ENCODE measurements around the gene PROCR.
"Not testable (repeated sequence)": the region's sequence is repeated elsewhere in the genome, so short reads cannot be mapped to it uniquely, and the experiment has no call there.

The PROCR gene

DNA sequence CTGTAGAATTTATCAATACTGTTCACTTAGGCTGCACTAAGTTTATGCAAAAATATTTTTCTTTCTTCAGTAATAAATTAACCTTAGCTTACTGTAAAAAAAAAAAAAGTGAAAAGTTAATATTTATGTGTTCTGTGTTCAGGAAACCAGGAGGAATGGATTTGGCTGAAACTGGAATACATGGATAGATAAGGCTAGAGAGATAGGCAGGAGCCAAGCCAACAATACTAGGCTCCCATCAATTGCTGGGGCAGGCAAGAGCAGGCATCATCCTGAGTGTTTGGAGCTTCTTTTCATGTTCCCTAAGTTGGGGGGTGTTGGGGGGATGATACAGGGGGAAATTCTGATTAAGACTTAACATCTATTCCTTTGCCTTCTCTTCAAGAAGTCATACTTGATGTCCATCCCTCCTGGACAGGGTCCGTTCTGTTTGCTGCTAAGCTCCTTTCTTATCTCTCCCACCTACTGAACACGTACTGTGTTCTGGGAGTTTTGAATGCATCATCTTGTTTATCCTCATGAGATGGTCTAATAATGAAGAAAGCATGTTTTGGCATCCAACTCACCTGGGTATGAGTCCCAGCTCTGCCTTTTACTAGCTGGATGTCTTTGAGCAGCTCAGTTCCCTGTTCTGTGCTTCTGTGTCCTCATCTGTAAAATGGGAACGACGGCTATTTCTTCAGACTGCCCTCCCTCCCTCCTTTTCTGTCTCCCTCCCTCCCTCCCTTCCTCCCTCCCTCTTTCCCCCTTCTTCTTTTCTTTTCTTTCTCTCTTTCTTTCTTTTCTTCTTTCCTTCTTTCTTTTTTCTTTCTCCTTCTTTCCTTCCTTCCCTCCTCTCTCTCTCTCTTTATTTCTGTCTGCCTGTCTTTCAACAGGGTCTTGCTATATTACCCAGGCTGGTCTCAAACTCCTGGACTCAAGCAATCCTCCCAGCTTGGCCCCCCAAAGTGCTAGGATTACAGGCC is 6.4 kb upstream of the PROCR start:
- DNase-seq, result no peak

DNA sequence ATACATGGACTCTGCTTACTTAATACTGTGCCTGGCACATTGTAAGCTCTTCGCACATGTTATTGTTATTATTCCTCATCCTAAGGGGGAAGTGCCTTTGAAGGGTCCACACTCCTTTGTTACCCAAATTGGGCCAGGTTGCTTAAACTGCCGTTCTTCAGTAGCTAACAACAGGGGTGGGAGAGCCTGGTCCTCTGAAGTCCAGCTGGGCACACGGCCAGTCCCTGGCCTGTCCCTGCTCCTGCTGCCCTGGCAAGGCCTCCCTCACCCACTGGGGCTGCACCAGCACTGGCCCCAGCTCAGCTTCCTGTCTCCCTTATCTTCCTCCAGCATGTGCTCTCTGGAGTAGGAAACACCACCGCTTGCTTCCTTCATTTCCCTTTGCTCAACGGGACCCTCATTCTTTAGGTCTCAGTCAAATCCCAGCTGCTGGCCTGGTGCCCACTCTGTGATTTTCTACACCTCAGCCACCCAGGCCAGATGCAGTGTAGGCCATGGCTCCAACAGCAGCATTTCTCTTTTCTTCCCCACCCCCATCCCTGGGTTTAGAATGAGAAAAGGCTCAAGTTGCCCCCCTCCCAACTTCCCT is 5.5 kb upstream of the PROCR start:
- no peak for DNase-seq

DNA sequence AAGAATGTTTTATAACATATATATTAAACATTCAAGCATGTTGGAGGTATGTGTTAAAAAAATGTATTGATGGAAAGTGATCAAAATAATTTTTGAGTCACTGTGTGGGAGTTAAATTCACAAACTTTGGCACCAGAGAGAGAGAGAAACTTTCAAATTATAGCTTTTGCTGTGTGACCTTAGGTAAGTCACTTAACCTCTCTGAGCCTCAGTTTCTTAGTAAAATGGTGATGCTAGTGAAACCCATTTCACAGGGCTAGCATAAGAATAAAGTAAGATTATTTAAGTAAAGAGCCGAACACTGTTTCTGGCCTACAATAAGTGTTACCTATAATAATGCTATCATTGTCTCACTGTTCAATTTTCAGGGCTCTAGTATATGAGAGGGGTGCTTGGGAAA is 4.1 kb upstream of the PROCR start:
- DNase-seq, result no peak

DNA sequence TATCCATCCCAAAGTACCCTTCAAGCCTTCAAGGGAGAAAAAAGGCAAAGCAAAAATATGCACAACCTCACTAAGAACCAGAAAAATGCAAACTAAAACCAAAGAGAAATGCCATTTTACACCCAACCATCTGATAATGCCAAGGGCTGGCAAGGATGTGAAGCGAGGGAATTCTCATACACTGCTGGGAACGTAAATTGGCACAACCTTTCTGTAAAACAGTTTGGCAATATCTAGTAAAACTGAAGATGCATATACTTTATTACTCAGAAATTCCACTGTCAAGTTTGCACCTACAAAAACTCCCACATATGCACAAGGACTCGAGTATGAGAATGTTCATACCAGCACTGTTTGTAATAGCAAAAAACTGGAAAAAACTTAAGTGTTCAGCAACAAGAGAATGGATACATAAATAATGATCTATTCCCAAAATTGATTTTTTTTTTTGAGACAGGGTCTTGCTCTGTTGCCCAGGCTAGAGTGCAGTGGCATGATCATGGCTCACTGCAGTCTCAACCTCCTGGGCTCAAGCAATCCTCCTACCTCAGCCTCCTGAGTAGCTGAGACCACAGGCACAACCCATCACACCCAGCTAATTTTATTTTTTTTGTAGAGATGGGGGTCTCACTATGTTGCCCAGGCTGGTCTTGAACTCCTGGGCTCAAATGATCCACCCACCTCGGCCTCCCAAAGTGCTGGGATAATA is 3.0 kb upstream of the PROCR start:
- DNase-seq, result not testable (repeated sequence)

DNA sequence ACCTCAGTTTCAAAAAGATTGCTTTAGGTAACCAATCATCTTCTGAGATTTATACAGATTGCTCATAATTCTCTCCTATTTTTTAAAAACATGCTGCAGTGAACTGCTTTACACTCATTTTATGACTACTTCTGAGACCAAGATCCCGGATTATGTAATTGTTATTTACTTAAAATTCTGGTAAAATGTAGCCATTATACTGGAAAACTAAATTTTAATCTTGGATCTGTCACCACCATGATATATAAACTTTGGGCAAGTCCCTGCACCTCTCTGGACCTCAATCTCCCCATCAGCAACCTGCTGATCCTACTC is 477 bp upstream of the PROCR start:
- no peak for DNase-seq

DNA sequence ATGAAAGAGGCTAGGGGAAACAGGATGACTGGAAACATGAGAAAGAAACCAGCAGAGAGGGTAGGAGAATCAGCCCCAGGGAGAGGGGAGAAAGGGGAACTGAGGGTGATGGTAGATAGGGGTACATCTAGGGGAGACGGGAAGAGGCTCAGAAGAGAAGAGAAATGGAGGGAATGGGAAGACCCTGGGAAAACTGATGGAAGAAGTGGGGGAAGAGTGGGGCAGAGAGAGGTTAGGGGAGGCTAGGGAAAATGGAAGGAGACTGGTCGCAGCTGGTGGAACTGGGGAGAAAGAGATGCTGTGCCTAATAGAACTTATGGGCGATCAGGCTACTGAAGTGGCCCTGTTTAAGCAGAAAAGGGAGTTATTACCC is 548 bp downstream of the PROCR start:
- DNase-seq, result no peak

DNA sequence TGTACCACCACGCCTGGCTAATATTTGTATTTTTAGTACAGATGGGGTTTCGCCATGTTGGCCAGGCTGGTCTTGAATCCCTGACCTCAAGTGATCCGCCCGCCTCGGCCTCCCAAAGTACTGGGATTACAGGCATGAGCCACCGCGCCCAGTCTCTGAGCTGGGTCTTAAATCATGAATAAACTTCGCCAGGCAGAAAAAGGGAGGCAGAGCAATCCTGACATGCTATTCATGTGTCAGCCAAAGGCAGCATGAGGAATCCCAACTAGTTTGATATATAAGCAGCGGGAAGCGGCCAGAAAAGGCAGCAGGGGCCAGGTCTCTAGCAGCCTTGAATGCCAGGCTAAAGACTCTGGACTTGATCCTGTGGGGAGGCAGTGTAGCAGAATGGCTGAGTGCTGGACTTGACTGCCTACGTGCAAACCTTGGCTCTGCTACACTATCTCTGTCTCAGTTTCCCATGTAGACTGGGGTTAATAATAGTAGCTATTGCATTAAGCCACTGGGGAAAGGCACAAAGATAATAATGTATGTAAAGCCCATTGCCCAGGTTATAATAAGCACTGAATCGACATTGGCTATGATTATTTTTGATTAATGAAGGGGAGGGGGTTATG is 1.8 kb downstream of the PROCR start:
- no peak for DNase-seq

DNA sequence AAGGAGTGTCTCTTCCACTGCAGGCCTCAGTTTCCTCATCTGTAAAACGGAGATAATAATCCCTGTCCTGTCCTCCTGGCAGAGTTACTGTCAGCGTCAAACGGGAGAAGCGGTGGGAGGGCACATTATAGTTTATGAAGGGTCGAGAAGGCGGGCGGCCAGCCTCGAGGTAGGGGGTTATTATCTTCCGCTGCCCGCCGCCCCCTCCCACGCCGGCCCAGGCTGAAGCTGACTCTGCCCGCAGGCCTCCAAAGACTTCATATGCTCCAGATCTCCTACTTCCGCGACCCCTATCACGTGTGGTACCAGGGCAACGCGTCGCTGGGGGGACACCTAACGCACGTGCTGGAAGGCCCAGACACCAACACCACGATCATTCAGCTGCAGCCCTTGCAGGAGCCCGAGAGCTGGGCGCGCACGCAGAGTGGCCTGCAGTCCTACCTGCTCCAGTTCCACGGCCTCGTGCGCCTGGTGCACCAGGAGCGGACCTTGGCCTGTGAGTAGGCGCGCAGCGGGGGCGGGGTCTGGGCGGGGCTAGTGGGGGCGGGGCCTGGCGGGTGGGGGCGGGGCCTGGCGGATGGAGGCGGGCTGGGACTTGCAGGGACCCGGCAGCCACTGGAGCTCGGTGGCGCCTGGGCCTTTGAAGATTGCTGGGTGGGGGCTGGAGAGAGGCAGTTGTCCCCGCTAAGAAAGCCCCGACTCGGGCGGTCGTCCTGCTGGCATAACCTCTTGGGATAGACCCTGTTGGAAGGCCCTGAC is 2.8 kb downstream of the PROCR start:
- DNase-seq, result peak in 1 of 2 experiments; percentile 30

DNA sequence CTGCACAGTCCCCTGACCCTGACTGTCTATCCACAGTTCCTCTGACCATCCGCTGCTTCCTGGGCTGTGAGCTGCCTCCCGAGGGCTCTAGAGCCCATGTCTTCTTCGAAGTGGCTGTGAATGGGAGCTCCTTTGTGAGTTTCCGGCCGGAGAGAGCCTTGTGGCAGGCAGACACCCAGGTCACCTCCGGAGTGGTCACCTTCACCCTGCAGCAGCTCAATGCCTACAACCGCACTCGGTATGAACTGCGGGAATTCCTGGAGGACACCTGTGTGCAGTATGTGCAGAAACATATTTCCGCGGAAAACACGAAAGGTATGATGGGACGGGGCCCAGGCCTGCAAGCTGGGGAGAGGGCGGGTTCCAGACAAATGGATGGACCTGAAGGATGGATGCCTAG is 4.3 kb downstream of the PROCR start:
- no peak for DNase-seq

DNA sequence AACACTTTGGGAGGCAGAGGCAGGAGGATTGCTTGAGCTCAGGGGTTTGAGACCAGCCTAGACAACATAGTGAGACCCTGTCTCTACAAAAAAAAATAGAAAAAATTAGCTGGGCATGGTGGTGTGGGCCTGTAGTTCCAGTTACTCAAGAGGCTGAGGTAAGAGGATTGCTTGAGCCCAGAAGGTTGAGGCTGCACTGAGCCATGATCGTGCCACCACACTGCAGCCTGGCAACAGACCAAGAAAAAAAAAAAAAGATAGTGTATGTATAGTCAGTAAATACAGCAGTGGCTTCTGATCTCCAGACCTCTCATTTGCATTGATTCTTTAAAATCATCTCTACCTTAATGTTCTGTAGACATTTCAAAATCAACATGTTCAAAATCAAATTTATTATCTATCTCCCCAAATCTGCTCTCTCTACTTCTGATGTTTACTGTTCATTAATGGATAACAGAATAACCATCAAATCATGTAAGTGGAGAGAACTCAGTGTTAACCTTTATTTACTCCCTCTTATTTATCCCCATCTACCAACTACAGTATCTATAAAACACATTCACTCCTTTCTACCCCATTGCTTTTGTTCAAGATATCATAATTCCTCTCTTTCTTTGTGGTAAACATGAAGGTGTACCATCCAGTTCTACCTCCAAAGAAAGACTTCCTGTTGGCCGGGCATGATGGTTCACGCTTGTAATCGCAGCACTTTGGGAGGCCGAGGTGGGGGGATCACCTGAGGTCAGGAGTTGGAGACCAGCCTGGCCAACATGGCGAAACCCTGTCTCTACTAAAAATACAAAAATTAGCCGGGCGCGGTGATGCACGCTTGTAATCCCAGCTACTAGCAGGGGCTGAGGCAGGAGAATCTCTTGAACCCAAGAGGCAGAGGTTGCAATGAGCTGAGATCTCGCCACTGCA is 7.7 kb downstream of the PROCR start:
- no peak for DNase-seq

DNA sequence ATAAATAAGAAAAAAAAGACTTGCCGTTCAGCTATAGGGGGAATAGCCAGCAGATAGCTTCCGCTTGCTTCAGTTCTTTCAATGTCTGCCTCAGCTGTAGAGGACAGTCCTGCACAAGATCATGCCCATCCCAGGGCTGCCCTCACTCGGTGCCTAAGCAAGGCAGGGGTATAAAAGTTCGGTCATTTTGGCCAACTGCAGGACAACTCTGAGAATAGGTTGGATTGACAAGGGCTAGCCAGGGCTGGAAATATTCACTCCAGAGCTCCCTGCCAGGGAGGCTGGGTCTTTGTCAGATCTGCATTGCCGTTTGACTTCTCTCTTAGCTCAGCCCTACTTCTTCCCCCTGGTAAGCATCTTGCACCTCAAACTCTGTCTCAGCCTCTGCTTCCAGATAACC is 8.4 kb downstream of the PROCR start:
- DNase-seq, result no peak

DNA sequence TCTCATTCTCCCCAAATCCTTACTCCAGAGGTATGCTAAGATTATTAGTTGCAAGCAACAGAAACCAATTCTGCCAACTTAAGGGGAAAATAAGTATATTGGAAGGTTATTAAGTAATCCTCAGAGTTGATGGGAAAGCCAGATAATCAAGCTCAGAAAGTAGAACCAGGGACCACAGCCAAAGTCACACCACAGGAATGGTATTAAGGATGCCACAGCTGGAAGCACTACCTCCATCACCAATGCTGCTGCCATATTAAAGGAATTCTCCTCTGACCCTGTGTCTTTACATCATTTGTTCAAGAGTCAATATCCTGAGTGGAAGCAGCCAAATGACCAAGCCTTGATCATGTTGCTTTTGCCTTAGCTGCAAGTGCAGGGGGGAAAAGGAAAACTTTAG is 9.9 kb downstream of the PROCR start:
- DNase-seq, result no peak

DNA sequence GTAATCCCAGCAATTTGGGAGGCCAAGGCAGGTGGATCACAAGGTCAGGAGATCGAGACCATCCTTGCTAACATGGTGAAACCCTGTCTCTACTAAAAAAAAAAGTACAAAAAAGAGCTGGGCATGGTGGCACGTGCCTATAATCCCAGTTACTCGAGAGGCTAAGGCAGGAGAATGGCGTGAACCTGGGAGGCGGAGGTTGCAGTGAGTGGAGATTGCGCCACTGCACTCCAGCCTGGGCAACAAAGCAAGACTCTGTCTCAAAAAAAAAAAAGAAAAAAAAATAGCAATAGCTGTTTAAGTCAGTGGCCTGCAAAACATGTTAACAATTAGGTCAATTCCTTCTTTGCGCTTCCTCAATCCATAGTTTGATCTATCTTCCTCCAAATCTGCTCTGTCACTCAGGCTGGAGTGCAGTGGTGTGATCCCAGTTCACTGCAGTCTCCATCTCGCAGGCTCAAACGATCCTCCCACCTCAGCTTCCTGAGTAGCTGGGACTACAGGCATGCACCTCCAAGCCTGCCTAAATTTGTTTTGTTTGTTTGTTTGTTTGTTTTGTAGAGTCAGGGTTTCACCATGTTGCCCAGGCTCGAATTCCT is 14.9 kb downstream of the PROCR start:
- DNase-seq, result not testable (repeated sequence)

DNA sequence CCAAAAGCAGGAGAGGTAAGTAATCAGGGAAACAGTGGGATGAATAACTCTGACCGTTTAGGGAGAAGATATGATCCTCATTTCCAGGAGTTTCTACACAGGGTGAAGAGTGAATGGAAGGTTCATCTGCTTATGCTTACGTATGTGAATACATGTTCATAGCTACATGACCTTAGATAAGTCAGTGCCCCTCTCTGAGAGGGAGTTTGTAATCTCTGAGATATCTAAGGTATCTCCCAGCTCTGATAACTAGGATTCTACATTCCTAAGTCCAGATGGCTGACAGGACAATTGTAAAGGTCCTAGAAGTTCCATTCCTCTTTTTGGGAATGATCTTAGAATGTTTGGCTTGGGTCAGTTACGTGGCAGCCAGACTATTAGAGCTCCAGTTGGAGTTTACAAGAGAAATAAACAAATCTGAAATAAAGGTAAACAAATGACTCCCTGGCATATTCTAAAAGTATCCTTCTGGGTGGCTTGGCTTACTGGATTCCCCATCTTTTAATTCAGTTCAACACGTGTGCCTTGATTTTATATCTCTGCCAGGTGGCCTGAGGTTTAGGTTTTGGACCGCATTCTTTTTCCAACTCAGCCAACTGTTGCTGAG is 15.8 kb downstream of the PROCR start:
- no peak for DNase-seq

DNA sequence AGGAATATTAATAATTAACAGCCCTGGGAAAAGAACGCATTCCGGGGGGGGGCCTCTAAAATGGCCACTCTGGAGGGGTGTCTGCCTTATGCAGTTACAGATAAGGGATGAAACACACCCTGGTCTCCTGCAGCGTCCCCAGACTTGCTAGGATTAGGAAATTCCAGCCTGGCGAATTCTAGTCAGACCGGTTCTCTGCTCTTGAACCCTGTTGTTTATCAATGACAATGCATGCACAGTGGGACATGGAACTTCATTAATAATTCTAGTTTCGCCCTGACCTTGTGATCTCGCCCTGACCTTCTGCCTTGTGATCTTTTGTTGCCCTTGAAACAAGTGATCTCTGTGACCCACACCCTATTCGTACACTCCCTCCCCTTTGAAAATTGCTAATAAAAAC is 17.4 kb downstream of the PROCR start:
- DNase-seq, result not testable (repeated sequence)

DNA sequence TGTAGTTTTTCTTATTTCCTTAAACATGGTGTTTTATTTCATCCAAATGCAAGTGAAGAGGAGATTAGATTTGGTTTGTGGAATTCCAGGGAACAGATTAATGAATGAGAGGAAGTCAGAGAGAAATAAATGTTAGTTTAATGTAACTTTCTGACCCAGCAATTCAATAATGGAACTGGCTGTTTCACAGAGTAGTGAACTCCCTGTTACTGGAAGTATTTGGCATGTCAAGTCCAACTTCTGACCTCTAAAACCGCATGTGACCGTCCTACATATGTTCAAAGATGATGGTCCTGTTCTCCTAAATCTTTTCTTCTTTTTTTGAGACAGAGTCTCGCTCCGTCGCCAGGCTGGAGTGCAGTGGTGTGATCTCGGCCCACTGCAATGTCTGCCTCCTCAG is 18.7 kb downstream of the PROCR start:
- DNase-seq, result no peak

DNA sequence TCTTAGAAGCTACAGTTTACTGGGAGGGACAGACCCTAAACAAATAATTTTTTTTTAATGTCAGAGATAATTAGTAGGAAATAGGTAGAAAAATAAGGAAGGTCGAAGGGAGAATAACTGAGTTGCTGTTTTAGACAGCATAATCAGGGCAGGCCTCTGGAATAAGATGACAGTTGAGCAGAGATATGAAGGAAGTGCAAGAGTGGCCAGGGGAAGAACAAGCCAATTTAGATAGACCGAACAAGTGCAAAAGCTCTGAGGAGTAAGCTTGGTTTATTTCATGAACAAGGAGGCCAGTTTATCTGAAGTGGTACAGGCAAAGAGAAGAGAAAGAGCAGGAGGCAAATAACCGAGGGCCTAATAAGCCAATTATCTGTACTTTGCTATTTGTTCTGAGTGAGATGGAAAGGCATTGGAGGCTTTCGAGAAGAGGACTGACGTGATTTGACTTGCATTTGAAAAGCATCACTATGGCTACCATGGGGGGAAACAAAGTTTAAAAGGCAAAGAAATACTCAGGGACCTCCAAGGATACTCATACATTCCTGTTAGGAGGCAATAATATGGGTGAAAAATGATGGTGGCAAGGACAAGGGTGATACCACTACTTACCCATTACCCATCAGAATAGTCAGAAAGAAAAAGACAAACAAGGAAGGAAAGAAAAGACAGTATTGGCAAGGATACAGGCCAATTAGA is 19.7 kb downstream of the PROCR start:
- DNase-seq, result no peak

DNA sequence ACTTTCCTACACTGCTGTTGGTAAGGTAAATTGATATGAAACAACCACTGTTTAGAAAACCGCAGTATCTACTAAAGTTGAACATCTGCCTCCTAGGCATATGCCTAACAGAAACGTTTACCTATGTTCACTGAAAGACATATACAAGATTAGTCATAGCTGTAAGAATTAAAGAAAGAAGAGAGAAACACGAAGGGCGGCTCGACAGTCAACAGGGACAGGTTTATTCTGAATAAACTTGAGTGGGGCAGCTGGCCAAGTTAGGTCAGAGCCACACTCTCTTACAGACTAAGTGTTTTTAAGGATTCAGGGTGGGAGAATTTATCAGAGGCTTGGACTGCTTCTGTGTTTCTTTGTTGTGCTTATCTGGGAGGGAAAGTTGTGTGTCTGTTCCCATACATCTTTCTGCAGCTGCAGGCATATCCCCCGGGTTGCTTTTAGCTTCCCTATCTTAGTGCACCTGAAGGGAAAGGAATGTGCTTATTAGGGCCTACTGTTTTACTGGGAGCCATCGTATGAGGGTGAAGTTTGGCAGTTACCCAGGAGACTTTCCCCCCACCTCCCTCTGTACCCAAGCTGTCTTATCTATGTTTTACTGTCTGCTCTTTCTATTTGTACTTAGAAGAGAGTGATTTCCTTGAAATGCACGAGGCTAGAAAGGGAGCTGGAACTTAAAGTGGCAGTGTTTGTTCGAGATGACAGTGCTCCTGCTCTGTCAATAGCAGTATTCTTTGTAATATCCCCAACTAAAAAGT is 20.4 kb downstream of the PROCR start:
- no peak for DNase-seq

DNA sequence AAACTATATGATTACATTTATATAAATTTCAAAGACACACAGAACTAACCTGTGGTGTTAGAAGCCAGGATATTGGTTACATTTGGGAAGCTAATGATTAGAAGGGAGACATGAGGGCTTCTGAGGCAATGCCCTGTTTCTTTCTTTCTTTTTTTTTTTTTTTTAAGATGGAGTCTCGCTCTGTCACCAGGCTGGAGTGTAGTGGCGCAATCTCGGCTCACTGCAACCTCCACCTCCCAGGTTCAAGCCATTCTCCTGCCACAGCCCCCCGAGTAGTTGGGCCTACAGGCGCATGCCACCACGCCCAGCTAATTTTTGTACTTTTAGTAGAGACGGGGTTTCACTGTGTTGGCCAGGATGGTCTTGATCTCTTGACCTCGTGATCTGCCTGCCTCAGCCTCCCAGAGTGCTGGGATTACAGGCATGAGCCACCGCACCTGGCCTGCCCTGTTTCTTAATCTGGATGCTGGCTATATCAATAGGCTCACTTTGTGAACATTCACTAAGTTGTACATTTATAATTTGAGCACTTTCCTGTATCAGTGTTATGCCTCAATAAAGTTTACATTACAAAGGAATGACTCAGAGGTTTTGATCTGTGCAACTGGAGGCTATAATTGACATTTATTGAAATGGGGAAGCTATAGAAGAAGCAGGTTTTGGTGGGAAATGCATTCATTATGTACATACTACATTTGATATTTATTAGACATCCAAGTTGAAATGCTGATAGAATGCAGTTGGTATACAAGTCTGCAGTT is 21.3 kb downstream of the PROCR start:
- not testable (repeated sequence) for DNase-seq
